ENCODE results near the gene PM20D2.

Gene PM20D2

GRCh38 chr6:89205819-89206218, 60.0 kb downstream of the PM20D2 start:
- no peak for DNase-seq

GRCh38 chr6:89208551-89208950, 62.7 kb downstream of the PM20D2 start:
- DNase-seq: no peak

GRCh38 chr6:89209457-89209856, 63.6 kb downstream of the PM20D2 start:
- no peak for DNase-seq

DNA sequence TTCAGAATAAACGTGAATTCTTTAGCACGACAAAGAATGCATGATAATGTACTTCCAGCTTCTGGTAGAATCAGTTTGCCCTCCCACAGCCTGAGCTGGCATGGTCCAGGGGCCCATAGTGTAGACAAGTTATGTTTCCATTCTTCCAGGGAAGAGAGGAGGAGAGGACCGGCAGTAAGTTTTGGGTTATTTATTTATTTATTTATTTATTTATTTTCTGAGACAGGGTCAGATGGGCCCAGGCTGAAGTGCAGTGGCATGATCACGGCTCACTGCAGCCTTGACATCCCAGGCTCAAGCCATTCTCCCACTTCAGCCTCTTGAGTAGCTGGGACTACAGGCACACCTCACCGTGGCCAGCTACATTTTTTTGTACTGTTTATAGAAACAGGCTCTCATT, 66.6 kb downstream of the PM20D2 start:
- DNase-seq: no peak

DNA sequence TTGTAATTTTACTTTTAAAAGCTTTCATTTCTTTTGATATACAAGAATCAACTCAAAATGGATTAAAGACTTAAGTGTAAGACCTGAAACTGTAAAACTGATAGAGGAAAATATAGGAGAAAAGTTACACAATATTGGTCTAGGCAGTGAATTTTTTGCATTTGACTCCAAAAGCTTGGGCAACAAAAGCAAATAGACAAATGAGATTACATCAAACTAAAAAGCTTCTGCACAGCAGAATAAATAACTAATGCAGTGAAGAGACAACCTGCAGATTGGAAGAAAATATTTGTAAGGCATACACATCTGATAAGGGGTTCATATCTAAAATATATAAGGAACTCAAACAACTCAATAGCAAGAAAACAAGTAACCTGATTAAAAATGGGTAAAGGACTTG, 68.3 kb downstream of the PM20D2 start:
- no peak for DNase-seq
